Stomach (tissue), 9 donors: ENCODE data around the gene SLC4A1AP. TPM values are rescaled to one million over a fixed set of nuclear protein-coding genes. Genes with fewer than 3 reads are reported as not detected.

Source experiments
- DNase-seq, 2 donors: peaks; one replicate each; pipeline versions ENCODE4 v3.0.0 to v3.0.0-alpha.2; 2013 to 2019
- H3K27ac ChIP-seq, 5 donors: fragments of 200-600 bp in 4 of 5; sonication (generic) in 4 of 5; one replicate each; pipeline ENCODE4 v1.5.1; 2013 to 2019; ENCODE audit warnings: mild to moderate bottlenecking in 1 of 5, moderate library complexity in 1 of 5
- H3K27me3 ChIP-seq, 3 donors: fragments of 200-600 bp; sonication (generic); one replicate each; pipeline ENCODE4 v1.5.1; 2017 to 2019; ENCODE audit warnings: mixed run types in 1 of 3
- H3K36me3 ChIP-seq, 4 donors: fragments of 200-600 bp; sonication (generic); 1 replicate in 3 of 4; 2 replicates in 1 of 4; pipeline ENCODE4 v1.5.1; 2016 to 2019
- H3K4me1 ChIP-seq, 4 donors: fragments of 200-600 bp; sonication (generic); one replicate each; pipeline ENCODE4 v1.5.1; 2016 to 2019
- H3K4me3 ChIP-seq, 4 donors: fragments of 200-600 bp; sonication (generic) in 3 of 4; one replicate each; pipeline ENCODE4 v1.5.1; 2016 to 2019; ENCODE audit warnings: mild to moderate bottlenecking in 1 of 4
- H3K9me3 ChIP-seq, 4 donors: fragments of 200-600 bp; sonication (generic); one replicate each; pipeline ENCODE4 v1.5.1; 2016 to 2019
- CTCF ChIP-seq, 7 experiments: fragments of 450-650 bp in 4 of 7; fragments of 200-600 bp in 3 of 7; sonication (generic) in 3 of 7; IDR thresholded peaks; one replicate each; pipeline ENCODE4 v1.5.1; 2016 to 2019; ENCODE audit warnings: antibody characterized with exemption in 7 of 7, control low read depth in 2 of 7, mild to moderate bottlenecking in 1 of 7
- EP300 ChIP-seq: sonication (generic); formaldehyde crosslinking; IDR thresholded peaks from one replicate; pipeline ENCODE4 v1.6.1; 2017; ENCODE audit warnings: antibody characterized with exemption
- POLR2A ChIP-seq, 4 donors: fragments of 450-650 bp; IDR thresholded peaks; one replicate each; pipeline ENCODE4 v1.6.1; 2016; ENCODE audit warnings: antibody characterized with exemption in 4 of 4, control low read depth in 2 of 4, mild to moderate bottlenecking in 1 of 4, moderate library complexity in 1 of 4
- POLR2AphosphoS5 ChIP-seq, 3 donors: sonication (generic); formaldehyde crosslinking; IDR thresholded peaks; one replicate each; pipeline ENCODE4 v1.6.1; 2016; ENCODE audit warnings: antibody characterized with exemption in 3 of 3
- WGBS, 5 donors: extraction: QIAGEN DNeasy Blood & Tissue Kit in 3 of 5; methylation state at CpG; one replicate each; pipeline versions ENCODE4 v1.1.5 to v1.1.7; 2013 to 2018; 5-methylcytosine and 5-hydroxymethylcytosine counted together
- intact Hi-C: fragments of 100-400 bp; cut with DNase I; formaldehyde crosslinking; loops from one replicate; pipeline ENCODE4 v1.15.1; 2023; ENCODE audit warnings: low total_unique reads
- polyA plus RNA-seq, 3 donors: library from polyadenylated mRNA; stranded (reverse); fragments of 200-250 nt; gene quantifications; one replicate each; pipeline ENCODE4 v1.2.3, GENCODE V29; 2013
- total RNA-seq, 5 donors: library from RNA; depleted of rRNA; stranded (reverse); fragments of >200 nt; gene quantifications; one replicate each; pipeline versions ENCODE4 v1.1.0 to v1.2.3, GENCODE V29; 2014 to 2016
- donor health status: healthy with polysubstance abuse.
- donor health status: Bipolar disorder and iron deficiency.
- donor health status: healthy.

SLC4A1AP gene
- total and polyA plus RNA-seq, 8 donors = 11.2 to 58.9 (median 26.0) TPM

- peak overlapping the region; percentile 83 to 96 (median 94) for H3K27ac ChIP-seq
- peaks cover 28 to 57% (median 55%) of the 10 kb centered on the region in 4 donors for H3K36me3 ChIP-seq
- DNase-seq = no peak
- intact Hi-C loops = no loop called here
- peaks cover 17 to 54% (median 40%) of the 10 kb centered on the region in 4 donors for H3K4me1 ChIP-seq
- no peaks in the 10 kb centered on the region for H3K9me3 ChIP-seq
- no peak for TF ChIP-seq CTCF (IDR thresholded peaks at IDR 0.05)
- TF ChIP-seq POLR2A (IDR thresholded peaks at IDR 0.05) = no peak
- TF ChIP-seq EP300 = no peak
- TF ChIP-seq POLR2AphosphoS5 (IDR thresholded peaks at IDR 0.05) = no peak
- no peaks in the 10 kb centered on the region for H3K27me3 ChIP-seq
- WGBS, 5 donors = 2 to 12% (median 4%) methylated on average over 9 to 28 of the region's 28 CpGs
- H3K4me3 ChIP-seq = peak overlapping the region; percentile 66 to 99 (median 91)
These were observed 475 bp downstream of the SLC4A1AP start for GRCh38 chr2:27664154-27664574.

- peak overlapping the region in 2 of 5 donors; percentile 94 for H3K27ac ChIP-seq
- H3K9me3 ChIP-seq = no peaks in the 10 kb centered on the region
- H3K36me3 ChIP-seq = peaks cover 35 to 57% (median 55%) of the 10 kb centered on the region in 4 donors
- H3K27me3 ChIP-seq = no peaks in the 10 kb centered on the region
- H3K4me1 ChIP-seq = peaks cover 17 to 54% (median 37%) of the 10 kb centered on the region in 4 donors
- TF ChIP-seq CTCF (IDR thresholded peaks at IDR 0.05) = no peak
- TF ChIP-seq EP300 = no peak
- no peak for TF ChIP-seq POLR2AphosphoS5 (IDR thresholded peaks at IDR 0.05)
- TF ChIP-seq POLR2A (IDR thresholded peaks at IDR 0.05) = no peak
- WGBS, 5 donors = 82 to 89% (median 85%) methylated on average over 16 of the region's 16 CpGs
- intact Hi-C loops = no loop called here
- DNase-seq = no peak
- peak overlapping the region; percentile 66 to 99 (median 91) for H3K4me3 ChIP-seq
These were observed 1.1 kb downstream of the SLC4A1AP start for GRCh38 chr2:27664622-27665363.

- Histone ChIP-seq H3K36me3 (peaks cover 37 to 61% (median 58%) of the 10 kb centered on the region in 4 donors), H3K4me3 (no peak overlapping the region), H3K9me3 (no peaks in the 10 kb centered on the region), H3K27me3 (no peaks in the 10 kb centered on the region), H3K27ac (no peak overlapping the region), H3K4me1 (peaks cover 12 to 39% (median 26%) of the 10 kb centered on the region in 4 donors)
- intact Hi-C loops = no loop called here
- DNase-seq = no peak
- TF ChIP-seq POLR2AphosphoS5 (IDR thresholded peaks at IDR 0.05) (no peak), EP300 (no peak), POLR2A (IDR thresholded peaks at IDR 0.05) (no peak), CTCF (IDR thresholded peaks at IDR 0.05) (no peak)
- 76 to 82% (median 81%) methylated on average over 1 of the region's 1 CpG for WGBS, 5 donors
These were observed 3.8 kb downstream of the SLC4A1AP start for GRCh38 chr2:27667446-27667845.

GRCh38 chr2:27671235-27671634 lies 7.5 kb downstream of the SLC4A1AP start:
- H3K27ac ChIP-seq = no peak overlapping the region
- H3K27me3 ChIP-seq = no peaks in the 10 kb centered on the region
- 84 to 93% (median 90%) methylated on average over 4 of the region's 4 CpGs for WGBS, 5 donors
- no peak for DNase-seq
- no peak overlapping the region for H3K4me3 ChIP-seq
- H3K4me1 ChIP-seq = peaks cover 0 to 10% (median 0%) of the 10 kb centered on the region in 4 donors
- intact Hi-C loops = no loop called here
- no peaks in the 10 kb centered on the region for H3K9me3 ChIP-seq
- H3K36me3 ChIP-seq = peaks cover 49 to 97% (median 95%) of the 10 kb centered on the region in 4 donors
- TF ChIP-seq POLR2AphosphoS5 (IDR thresholded peaks at IDR 0.05) = no peak
- no peak for TF ChIP-seq EP300
- no peak for TF ChIP-seq CTCF (IDR thresholded peaks at IDR 0.05)
- no peak for TF ChIP-seq POLR2A (IDR thresholded peaks at IDR 0.05)
